ENCODE measurements around the gene FRMD4A.
"Not testable (repeated sequence)": the region's sequence is repeated elsewhere in the genome, so short reads cannot be mapped to it uniquely, and the experiment has no call there.

The FRMD4A gene

DNA sequence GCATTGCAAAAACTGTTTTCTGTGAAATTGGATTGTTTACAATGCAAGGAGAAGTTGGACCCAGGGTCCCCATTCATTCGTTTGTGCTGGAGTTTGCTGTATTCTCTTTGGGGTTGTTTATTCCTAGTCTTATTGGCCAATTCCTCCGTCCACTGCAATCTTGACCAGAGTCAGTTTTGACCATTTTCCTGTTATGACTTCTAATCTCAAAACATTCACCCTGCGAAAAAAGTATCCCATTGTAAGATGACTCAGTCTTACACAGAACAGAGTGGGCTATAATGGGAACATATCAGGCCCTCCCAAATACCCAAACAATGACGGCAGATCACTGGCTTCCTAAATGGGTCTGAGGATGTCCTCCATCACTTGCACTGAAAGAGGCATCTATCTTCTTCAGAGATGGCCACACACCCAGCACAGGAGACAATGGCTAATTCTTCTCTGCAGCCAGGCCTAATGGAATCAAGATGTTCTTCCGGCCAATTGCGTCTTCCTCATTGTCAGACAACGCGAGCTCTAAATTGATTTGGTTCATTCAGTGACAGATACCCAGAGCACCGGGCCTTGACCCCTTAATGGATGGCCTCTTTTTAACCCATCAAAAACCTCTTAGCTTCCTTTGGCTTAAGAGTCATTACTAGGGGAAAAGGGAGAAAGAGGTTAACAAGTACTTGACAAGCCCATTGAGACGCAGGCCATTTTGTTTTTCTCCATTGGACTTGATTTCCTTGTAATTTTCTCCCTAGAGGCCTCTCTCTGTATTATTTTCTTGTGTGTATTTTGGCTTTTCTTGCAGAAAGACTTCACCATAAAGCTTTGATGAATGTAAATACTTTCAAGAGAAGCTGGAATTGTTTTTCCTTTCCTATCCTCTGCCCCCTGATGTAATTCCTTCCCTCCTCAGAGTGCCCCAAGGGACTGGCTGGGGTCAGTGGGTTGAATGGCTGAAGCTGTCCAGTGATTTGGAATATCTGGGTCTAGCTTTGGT lies 614.3 kb downstream of the FRMD4A start:
- DNase-seq, result peak; percentile 44

DNA sequence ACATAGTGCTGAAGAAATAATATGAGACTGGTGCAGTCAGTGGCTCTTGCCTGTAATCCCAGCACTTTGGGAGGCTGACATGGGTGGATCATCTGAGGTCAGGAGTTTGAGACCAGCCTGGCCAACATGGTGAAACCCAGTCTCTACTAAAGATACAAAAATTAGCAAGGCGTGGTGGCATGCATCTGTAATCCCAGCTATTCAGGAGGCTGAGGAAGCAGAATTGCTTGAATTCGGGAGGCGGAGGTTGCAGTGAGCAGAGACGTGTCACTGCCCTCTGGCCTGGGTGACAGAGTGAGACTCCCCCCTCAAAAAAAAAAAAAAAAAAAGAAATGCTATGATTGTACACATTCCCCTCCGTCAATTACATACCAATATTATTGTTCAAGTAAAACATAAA lies 615.1 kb downstream of the FRMD4A start:
- not testable (repeated sequence) for DNase-seq

- DNase-seq, result no peak
Observed at GRCh38 chr10:13715100-13715499, 615.6 kb downstream of the FRMD4A start.

- peak; percentile 15 for DNase-seq
Observed at GRCh38 chr10:13712837-13713581, 617.7 kb downstream of the FRMD4A start.

DNA sequence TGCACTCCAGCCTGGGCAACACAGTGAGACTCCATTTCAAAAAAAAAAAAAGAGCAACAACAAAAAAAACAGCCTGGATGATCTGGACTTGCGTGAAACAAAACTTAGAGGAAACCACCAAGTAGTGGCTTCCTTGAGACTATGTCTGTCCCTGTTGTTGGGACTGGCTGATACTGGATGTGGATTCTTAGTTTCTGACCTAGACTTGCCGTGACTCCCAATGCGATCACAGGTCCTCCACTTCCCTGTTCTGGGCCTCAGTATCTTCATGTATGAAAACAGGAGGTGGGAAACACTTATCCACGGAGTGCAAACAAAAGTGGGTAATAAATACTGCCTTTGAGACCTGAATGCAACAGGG lies 618.3 kb downstream of the FRMD4A start:
- no peak for DNase-seq

DNA sequence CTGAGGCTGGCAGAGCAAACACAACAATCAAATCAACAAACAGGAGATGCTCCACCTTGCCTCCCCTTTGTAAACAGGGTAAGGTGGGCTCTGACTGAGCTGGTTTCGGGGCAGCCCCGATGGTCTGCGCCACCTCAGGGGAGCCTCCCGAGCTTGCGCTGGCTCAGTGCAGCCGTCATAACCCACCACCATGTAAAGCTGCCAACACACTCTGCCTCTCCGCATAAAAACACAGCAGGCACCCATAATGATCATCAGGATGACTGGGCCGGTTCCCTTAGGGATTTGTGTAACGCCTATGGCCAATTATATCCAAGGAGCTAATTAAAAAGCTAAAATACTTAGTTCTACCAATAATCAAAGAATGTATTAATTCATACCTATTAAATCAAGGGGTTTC lies 619.4 kb downstream of the FRMD4A start:
- no peak for DNase-seq

DNA sequence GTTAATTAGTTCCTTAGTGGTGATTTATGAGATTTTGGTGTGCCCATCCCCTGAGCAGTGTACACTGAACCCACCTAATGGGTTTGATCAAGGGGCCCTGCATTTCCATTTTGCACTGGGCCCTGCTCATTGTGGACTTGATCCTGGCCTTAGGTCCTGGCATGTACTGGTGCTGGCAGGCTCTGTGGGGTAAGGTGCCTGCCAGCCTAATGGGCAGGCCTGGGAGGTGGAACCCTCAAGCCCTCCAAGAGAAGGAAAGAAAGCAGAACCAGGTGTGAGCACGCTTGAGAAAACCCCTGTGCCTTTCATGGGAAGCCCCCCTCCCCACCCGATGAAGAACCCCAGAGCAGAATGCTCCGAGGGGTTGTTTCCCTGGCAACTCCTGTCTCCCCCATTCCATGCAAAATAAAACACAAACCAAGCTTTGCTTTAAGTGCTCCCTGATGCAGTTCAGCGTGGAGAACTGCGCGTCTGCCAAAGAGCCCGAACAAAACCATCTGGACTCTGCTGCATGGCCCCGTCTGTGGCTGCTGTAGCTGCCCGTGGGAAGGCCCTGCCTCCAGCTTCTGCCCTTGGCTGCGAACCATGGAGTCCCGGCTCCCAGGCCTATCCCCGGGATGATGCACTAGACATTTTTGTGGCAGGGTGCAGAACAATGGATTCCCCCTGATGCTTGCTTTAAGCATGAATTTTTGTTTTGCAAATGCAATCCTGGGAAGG lies 620.6 kb downstream of the FRMD4A start:
- DNase-seq, result peak; percentile 45

DNA sequence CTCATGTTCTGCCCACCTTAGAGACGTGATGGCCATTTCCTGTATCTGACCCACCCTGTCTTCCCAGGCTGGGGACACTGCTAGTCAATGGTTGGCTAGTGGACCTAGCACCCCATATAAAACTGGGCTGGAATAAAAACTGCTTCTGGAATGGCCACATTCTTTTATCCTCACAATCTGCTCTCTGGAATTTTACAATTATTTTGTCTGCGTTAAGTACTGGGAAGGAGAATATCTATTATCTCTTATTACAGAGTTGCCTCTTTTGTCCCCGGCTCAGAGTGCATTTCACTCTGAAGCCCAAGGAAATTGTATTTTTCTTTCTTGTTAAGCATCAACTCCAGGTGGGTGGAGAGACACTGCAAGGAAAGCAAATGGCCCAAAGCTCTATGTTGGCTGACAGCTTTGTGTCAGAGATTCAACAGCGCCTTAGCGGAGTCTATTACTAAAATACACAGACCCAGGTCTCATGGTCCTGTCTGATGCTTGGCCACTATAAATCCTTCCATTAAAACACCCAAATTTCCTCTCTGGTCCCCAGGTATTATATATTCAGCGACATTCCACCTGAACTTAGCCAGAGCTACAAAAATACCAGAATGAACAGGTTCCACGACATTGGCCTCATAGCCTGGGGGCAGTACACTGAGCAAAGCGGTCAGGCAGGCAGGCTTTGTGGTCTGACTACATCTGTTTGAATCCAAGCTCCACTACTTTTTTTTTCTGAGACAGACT lies 622.3 kb downstream of the FRMD4A start:
- DNase-seq, result peak; percentile 58

DNA sequence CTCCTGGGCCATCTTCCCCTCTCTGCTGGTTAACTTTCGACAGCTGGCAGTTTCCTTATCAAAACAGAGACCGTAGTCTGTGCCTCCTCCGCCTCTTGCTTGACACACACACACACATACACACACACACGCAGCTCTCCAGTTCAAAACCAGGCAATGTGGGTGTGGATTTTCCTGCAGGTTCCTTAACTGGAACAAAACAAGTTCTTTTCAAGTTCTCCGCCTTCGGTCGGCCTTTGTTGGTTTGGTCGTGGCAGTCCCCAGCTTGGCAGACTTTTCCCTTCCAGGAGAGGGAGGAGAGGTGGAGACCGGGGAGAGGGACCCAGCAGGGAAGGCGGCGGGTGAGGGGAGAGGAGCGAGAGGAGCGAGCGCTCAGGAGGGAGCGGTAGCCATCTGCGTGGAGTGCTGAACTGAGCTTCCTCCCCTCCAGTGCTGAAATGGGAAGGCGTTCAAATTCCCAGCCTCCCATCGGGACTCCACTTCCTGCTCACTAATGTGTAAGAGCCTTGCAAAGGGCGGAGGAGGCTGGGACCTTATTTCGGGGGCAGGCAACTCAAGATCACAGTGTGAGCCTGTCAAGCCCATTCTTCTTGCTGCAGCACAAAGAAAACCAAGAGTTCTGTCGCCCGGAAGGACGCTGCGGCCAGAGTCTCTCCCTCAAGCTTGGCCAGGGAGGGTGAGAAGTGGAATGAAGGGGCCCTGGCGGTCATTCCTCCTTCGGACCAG lies 623.4 kb downstream of the FRMD4A start:
- DNase-seq, result peak; percentile 89

DNA sequence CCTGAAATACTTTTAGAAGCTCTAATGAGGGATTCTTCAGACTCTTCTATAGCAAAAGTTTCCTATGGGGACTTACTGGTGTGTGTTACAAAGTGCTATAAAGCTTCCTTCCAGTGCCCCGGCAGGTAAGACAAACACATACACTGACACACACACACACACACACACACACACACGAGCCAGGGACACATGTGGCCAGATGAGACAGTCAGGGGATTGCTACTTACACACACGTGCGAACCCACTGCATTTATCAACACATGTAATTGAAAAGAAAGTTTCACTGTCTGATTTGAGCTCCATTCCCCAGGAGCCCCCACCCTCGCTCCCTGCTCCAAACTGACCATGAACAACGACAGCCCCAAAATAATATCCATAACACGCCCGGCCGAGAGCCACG lies 624.1 kb downstream of the FRMD4A start:
- no peak for DNase-seq

DNA sequence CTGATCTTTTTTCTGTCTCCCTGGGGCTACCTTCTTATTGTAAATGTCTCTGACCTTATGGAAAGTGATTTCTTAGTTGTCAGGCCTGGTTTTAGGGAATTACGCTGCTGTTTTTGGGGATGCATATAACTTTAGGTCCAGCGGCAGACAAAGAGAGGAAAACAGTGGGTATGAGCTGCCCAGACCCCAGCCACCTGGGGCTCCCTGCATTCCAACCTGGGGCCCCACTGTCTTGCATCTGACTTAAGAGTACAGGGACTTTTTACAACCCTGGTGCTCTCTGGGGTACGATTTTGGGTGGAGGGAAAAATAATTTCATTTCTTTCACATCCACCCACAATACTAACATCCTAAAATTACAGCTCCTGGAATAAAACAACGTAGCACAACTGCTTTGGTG lies 624.5 kb downstream of the FRMD4A start:
- DNase-seq, result no peak

- DNase-seq, result no peak
Observed at GRCh38 chr10:13705526-13706174, 625.1 kb downstream of the FRMD4A start.

GRCh38 chr10:13704964-13705363 lies 625.8 kb downstream of the FRMD4A start:
- DNase-seq, result no peak

GRCh38 chr10:13703997-13704536 lies 626.7 kb downstream of the FRMD4A start:
- DNase-seq, result no peak

- DNase-seq, result no peak
Observed at GRCh38 chr10:13703101-13703818, 627.5 kb downstream of the FRMD4A start.

GRCh38 chr10:13701157-13701919 lies 629.4 kb downstream of the FRMD4A start:
- DNase-seq, result no peak

DNA sequence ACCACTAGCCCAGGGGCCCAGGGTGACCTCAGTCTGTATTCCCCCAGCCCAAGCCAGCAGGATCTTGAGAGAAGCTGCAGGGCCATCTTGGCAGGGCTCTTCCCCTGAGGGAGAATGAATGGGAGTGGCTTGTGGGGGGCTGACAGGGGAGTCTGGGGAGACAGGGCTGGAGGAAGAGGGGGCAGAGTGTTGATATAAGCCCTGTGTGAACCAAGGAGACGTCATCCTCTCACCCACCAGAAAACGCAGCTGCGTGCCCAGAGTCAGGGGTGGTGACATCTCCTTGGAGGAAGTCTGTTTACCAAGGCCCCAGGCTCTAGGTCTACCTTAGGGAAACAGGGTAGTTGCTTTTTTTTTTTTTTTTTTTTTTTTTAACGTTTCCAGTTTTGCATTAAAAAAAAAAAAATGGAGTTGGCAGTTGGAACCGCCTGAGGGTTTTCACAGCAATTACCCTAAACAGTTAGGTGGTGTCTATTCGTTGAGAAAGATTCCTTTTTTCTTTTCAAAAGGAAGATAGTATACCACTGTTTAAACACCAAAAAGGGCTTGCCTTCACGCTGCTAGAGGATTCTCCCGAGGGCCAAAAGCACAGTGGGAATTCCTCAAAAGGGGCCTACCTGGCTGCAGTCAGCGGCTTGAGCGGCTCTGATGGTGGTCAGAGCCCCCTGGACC lies 630.1 kb downstream of the FRMD4A start:
- no peak for DNase-seq

- DNase-seq, result no peak
Observed at GRCh38 chr10:13699216-13699615, 631.5 kb downstream of the FRMD4A start.
